GM12878 (cell line): ENCODE data around the gene NEK10. TPM values are rescaled to one million over a fixed set of nuclear protein-coding genes. Genes with fewer than 3 reads are reported as not detected.

Experiments
- ATAC-seq: fragments of 200-7000 bp; cut with Tn5 transposase; 3 replicates; pipeline ENCODE4 v1.9.1; 2020; ENCODE audit warnings: mild to moderate bottlenecking, moderate library complexity
- BruUV-seq: library from RNA; stranded (reverse); fragments of 400-500 nt; replicated peaks from 2 replicates; lab custom pipeline; 2021; lab: Mats Ljungman, UMichigan
- CTCF ChIA-PET: fragments of 300-600 bp; sonication (Branson Sonifier 250); formaldehyde crosslinking; extraction: SDS; loops from one replicate; lab custom pipeline; 2021; ENCODE audit warnings: inconsistent platforms; lab: Yijun Ruan, JAX
- POLR2A ChIA-PET: fragments of 350-600 bp; formaldehyde crosslinking; extraction: SDS; loops from one replicate; lab custom pipeline; 2021; ENCODE audit warnings: inconsistent platforms; lab: Charles Lee
- RAD21 ChIA-PET: fragments of 300-600 bp; sonication (Branson Sonifier 250); formaldehyde crosslinking; loops from one replicate; lab custom pipeline; 2023; ENCODE audit warnings: antibody characterized with exemption; ENCODE audit not compliant: unreplicated experiment; lab: Charles Lee
- SMC1A ChIA-PET: fragments of 300-600 bp; sonication (Branson Sonifier 250); formaldehyde crosslinking; loops from one replicate; lab custom pipeline; 2023; ENCODE audit not compliant: unreplicated experiment, uncharacterized antibody; lab: Charles Lee
- DNase-seq: peaks from one replicate; pipeline ENCODE4 v3.0.0-alpha.2; 2011; ENCODE audit warnings: low read depth, low spot score
- FAIRE-seq: peaks from 3 replicates; lab custom pipeline; 2011; peaks lifted over from hg19 to GRCh38; lab: Jason Lieb, UNC
- H2AFZ ChIP-seq: 2 replicates; pipeline ENCODE4 v1.6.0; 2011; ENCODE audit warnings: low read depth, low read length, control low read depth; ENCODE audit not compliant: control insufficient read depth
- H3K27ac ChIP-seq: 2 replicates; pipeline ENCODE4 v1.5.1; 2011; ENCODE audit warnings: control low read depth; ENCODE audit not compliant: control insufficient read depth, insufficient read depth
- H3K27me3 ChIP-seq, 2 experiments: replicated peaks in 1 of 2; 2 replicates each; pipeline versions ENCODE4 v1.6.0 to v1.6.1; 2011; ENCODE audit warnings: low read length in 1 of 2; ENCODE audit not compliant: control insufficient read depth in 2 of 2, insufficient read depth in 2 of 2
- H3K36me3 ChIP-seq, 2 experiments: 2 replicates each; pipeline ENCODE4 v1.5.1; 2011; ENCODE audit warnings: low read length in 1 of 2; ENCODE audit not compliant: control insufficient read depth in 2 of 2, insufficient read depth in 2 of 2
- H3K4me1 ChIP-seq: 2 replicates; pipeline ENCODE4 v1.6.1; 2011; ENCODE audit warnings: mild to moderate bottlenecking, low read length, moderate library complexity, mixed read lengths; ENCODE audit not compliant: control insufficient read depth, insufficient read depth
- H3K4me2 ChIP-seq: 2 replicates; pipeline ENCODE4 v1.6.0; 2011; ENCODE audit warnings: control low read depth; ENCODE audit not compliant: control insufficient read depth, insufficient read depth
- H3K4me3 ChIP-seq: fragments of 200-600 bp; sonication (generic); 2 replicates; pipeline ENCODE4 v1.5.1; 2016
- H3K79me2 ChIP-seq: 2 replicates; pipeline ENCODE4 v1.6.0; 2011; ENCODE audit warnings: low read length; ENCODE audit not compliant: control insufficient read depth, insufficient read depth
- H3K9ac ChIP-seq: 2 replicates; pipeline ENCODE4 v1.8.0; 2011; ENCODE audit warnings: low read length, control low read depth, mixed read lengths; ENCODE audit not compliant: control insufficient read depth, insufficient read depth
- H3K9me3 ChIP-seq: replicated peaks from 3 replicates; pipeline ENCODE4 v1.5.1; 2011; ENCODE audit warnings: mild to moderate bottlenecking, low read length; ENCODE audit not compliant: control insufficient read depth, insufficient read depth
- H4K20me1 ChIP-seq: 2 replicates; pipeline ENCODE4 v1.6.0; 2011; ENCODE audit not compliant: control insufficient read depth, insufficient read depth
- ASH2L ChIP-seq: fragments of 300-600, 200-600 bp; sonication (generic); IDR thresholded peaks from 2 replicates; pipeline ENCODE4 v1.6.1; 2017; ENCODE audit warnings: low read depth, mild to moderate bottlenecking, borderline replicate concordance
- ATF7 ChIP-seq: fragments of 450-650 bp; IDR thresholded peaks from 2 replicates; pipeline ENCODE4 v1.6.1; 2016; ENCODE audit warnings: low read depth, mild to moderate bottlenecking
- EP300 ChIP-seq, 2 experiments: fragments of 150-350 bp in 1 of 2; IDR thresholded peaks; 2 replicates each; pipeline ENCODE4 v1.6.1; 2011 to 2012; ENCODE audit warnings: low read depth in 2 of 2, low read length in 2 of 2, borderline replicate concordance in 1 of 2, improper control_type of control experiment in 1 of 2, inconsistent platforms in 1 of 2; ENCODE audit not compliant: control insufficient read depth in 1 of 2
- EZH2 ChIP-seq: IDR thresholded peaks from 2 replicates; pipeline ENCODE4 v1.6.1; 2012; ENCODE audit warnings: low read depth, mild to moderate bottlenecking, control low read depth, inconsistent platforms, low read length, borderline replicate concordance; ENCODE audit not compliant: control insufficient read depth
- HDAC6 ChIP-seq: fragments of 200-600 bp; sonication (generic); IDR thresholded peaks from one replicate; pipeline ENCODE4 v1.8.0; 2017; ENCODE audit warnings: antibody characterized with exemption; ENCODE audit not compliant: unreplicated experiment
- MTA2 ChIP-seq: fragments of 450-650 bp; IDR thresholded peaks from 2 replicates; pipeline ENCODE4 v1.6.1; 2016; ENCODE audit warnings: low read depth, mild to moderate bottlenecking, moderate library complexity
- NBN ChIP-seq: fragments of 450-650 bp; IDR thresholded peaks from 2 replicates; pipeline ENCODE4 v1.6.1; 2016
- RB1 ChIP-seq: fragments of 450-650 bp; formaldehyde crosslinking; IDR thresholded peaks from 2 replicates; pipeline ENCODE4 v1.6.1; 2017; ENCODE audit warnings: mild to moderate bottlenecking, borderline replicate concordance
- RELA ChIP-seq: fragments of 450-650 bp; IDR thresholded peaks from 2 replicates; pipeline ENCODE4 v1.8.0; 2014; ENCODE audit warnings: borderline replicate concordance; ENCODE audit not compliant: partially characterized antibody
- RFX5 ChIP-seq: IDR thresholded peaks from 2 replicates; pipeline ENCODE4 v1.6.1; 2011; ENCODE audit warnings: low read depth, low read length, improper control_type of control experiment
- SPI1 ChIP-seq: IDR thresholded peaks from 2 replicates; pipeline ENCODE4 v1.6.1; 2011; ENCODE audit warnings: low read depth, mild to moderate bottlenecking, low read length, moderate library complexity, borderline replicate concordance; ENCODE audit not compliant: insufficient read depth
- WGBS: methylation state at CpG from one replicate; pipeline ENCODE4 v1.1.6; 2016; ENCODE audit warnings: low lambda C conversion rate; ENCODE audit not compliant: insufficient replicate concordance, insufficient coverage; ENCODE audit errors: missing lambda C conversion rate; 5-methylcytosine and 5-hydroxymethylcytosine counted together
- in situ Hi-C: fragments of 300-500 bp; cut with MboI; formaldehyde crosslinking; loops from 9 replicates; pipeline ENCODE4 v1.14.3; 2018; ENCODE audit warnings: mixed read lengths
- intact Hi-C: fragments of 100-400 bp; cut with micrococcal nuclease; formaldehyde crosslinking; loops from one replicate; pipeline ENCODE4 v1.14.2; 2022; ENCODE audit not compliant: unreplicated experiment
- polyA plus RNA-seq, 11 experiments: library from polyadenylated mRNA; depleted of rRNA in 4 of 11; unstranded in 6 of 11; stranded (reverse) in 5 of 11; fragments of >200 nt; fragmentation: Nextera tagmentation in 4 of 11; fragmentation: Illumina TruSeq in 1 of 11; extraction: Ambion mirVana in 4 of 11; extraction: Trizol in 1 of 11; gene quantifications; 1 replicate in 1 of 11; 2 replicates in 10 of 11; pipeline versions ENCODE4 v1.2.1 to v1.2.3, GENCODE V29; 2011 to 2016; ENCODE audit warnings: inconsistent platforms in 2 of 11, missing spikeins in 2 of 11, low read depth in 1 of 11
- total RNA-seq, 4 experiments: library from RNA; depleted of rRNA in 3 of 4; stranded (reverse); fragments of >200 nt in 3 of 4; fragmentation: Illumina TruSeq in 1 of 4; extraction: Trizol in 1 of 4; gene quantifications; 2 replicates each; pipeline versions ENCODE4 v1.2.1 to v1.2.3, GENCODE V29; 2013 to 2021
- TF ChIP-seq, protein P1 (sequence below): IDR thresholded peaks from 2 replicates; pipeline ENCODE4 v1.6.1; 2011; ENCODE audit warnings: borderline replicate concordance, low read depth, mild to moderate bottlenecking, moderate library complexity, low read length; ENCODE audit not compliant: insufficient read depth, poor library complexity, severe bottlenecking
- TF ChIP-seq, protein P2 (sequence below): IDR thresholded peaks from 2 replicates; pipeline ENCODE4 v1.6.1; 2011; ENCODE audit warnings: low read depth, low read length, improper control_type of control experiment, borderline replicate concordance
- TF ChIP-seq, protein P3 (sequence below): fragments of 450-650 bp; IDR thresholded peaks from 2 replicates; pipeline ENCODE4 v1.6.1; 2018; ENCODE audit warnings: borderline replicate concordance, mild to moderate bottlenecking; ENCODE audit not compliant: partially characterized antibody

Gene NEK10
- total and polyA plus RNA-seq, 10 of the 15 experiments (the other 5 are each of a cell fraction or from before 2014, with no cell fraction given), result 0.06 to 0.40 (median 0.16) TPM; not detected in 2

DNA sequence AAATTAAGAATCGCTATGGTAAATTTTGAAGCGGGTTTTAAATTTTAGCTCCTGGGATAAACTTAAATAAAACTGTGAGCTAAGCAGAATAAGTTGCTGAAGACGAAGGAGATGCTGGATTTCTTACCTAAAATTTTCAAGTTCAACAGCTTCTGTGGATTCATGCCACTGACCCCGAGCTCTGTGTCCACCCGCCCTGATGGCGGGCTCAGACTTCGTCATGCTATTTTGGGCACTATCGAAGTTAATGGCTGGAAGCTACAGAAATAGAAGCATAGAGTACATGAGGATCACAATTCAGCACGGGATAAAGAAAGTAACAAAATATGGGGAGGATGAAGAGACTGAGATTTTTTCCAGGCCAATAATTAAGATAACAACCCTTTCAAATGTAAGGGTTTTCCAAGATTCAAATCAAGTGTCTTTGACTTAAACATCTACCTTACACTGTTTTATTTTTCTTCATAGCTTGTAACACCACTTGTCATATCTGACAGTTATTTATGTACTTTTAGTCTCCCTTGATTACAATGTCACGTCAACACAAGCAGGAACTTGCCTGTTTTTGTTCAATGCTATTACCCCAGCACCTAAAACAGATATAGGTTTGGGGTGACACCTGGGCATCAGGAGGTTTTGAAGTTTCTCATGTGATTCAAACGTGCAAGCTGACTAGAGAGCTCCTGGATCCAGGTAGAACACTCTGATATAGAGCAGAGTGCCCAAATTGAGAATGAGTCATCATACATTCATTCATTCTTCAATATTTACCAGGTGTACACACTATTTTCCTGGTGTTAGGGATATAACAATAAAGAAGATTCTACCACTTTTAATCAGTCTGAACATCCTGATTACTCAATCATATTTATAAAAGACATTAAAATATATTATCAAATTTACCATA, 23.0 kb downstream of the NEK10 start (continued):
- no peak for TF ChIP-seq RB1
- TF ChIP-seq, protein P1, sequence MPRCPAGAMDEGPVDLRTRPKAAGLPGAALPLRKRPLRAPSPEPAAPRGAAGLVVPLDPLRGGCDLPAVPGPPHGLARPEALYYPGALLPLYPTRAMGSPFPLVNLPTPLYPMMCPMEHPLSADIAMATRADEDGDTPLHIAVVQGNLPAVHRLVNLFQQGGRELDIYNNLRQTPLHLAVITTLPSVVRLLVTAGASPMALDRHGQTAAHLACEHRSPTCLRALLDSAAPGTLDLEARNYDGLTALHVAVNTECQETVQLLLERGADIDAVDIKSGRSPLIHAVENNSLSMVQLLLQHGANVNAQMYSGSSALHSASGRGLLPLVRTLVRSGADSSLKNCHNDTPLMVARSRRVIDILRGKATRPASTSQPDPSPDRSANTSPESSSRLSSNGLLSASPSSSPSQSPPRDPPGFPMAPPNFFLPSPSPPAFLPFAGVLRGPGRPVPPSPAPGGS, result no peak
- TF ChIP-seq, protein P2, sequence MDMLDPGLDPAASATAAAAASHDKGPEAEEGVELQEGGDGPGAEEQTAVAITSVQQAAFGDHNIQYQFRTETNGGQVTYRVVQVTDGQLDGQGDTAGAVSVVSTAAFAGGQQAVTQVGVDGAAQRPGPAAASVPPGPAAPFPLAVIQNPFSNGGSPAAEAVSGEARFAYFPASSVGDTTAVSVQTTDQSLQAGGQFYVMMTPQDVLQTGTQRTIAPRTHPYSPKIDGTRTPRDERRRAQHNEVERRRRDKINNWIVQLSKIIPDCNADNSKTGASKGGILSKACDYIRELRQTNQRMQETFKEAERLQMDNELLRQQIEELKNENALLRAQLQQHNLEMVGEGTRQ, result no peak
- no peak for TF ChIP-seq RFX5
- TF ChIP-seq RELA, result no peak
- TF ChIP-seq, all 136 proteins: peak for 0

DNA sequence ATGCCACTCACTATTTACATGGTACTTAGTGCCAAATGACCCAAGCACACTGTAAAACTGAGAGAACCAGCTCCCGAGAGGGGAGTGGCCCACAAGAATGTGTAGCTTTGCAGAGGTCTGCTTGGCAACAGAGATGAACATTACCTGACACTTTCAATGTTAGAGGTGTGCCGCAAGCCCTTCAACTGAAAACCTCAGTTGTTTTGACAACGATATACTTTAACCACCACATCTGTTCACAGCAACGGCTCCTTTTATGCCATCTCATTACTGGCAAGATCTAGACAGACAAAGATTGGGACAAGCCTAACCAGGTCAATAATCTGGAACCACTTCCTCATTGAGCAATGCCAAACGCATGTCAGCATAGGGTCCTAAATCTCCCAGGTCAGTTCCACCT, 23.7 kb downstream of the NEK10 start:
- BruUV-seq, result no TSS peak
- H3K9ac ChIP-seq, result no peak overlapping the region
- TF ChIP-seq EP300 (IDR thresholded peaks at IDR 0.05; ENCODE audit: borderline replicate concordance in 1 of 2, control insufficient read depth in 1 of 2, low read depth in 2 of 2, low read length in 2 of 2) (peak in 1 of 2 experiments; percentile 25; a peak in 1 of 4 replicates), SPI1 (peak; percentile 67; the same call in 1 of the 2 replicates), HDAC6 (no peak), ATF7 (no peak), EZH2 (no peak), NBN (no peak), MTA2 (peak; percentile 65), ASH2L (no peak)
- TF ChIP-seq, protein P3, sequence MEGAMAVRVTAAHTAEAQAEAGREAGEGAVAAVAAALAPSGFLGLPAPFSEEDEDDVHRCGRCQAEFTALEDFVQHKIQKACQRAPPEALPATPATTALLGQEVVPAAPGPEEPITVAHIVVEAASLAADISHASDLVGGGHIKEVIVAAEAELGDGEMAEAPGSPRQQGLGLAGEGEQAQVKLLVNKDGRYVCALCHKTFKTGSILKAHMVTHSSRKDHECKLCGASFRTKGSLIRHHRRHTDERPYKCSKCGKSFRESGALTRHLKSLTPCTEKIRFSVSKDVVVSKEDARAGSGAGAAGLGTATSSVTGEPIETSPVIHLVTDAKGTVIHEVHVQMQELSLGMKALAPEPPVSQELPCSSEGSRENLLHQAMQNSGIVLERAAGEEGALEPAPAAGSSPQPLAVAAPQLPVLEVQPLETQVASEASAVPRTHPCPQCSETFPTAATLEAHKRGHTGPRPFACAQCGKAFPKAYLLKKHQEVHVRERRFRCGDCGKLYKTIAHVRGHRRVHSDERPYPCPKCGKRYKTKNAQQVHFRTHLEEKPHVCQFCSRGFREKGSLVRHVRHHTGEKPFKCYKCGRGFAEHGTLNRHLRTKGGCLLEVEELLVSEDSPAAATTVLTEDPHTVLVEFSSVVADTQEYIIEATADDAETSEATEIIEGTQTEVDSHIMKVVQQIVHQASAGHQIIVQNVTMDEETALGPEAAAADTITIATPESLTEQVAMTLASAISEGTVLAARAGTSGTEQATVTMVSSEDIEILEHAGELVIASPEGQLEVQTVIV, result no peak
- ChIA-PET CTCF (interaction anchor here (1.0 to 1.2 kb wide), 3 partner anchors 20 to 312 kb away, joined by 3 to 6 read pairs (median 3); no protein-coding TSS in a partner anchor), RAD21 (interaction anchor here (0.9 to 1.6 kb wide), 2 partner anchors 9 to 12 kb away, joined by 4 read pairs; no protein-coding TSS in a partner anchor), SMC1A (interaction anchor here (0.8 to 1.8 kb wide), 8 partner anchors 9 to 321 kb away, joined by 3 to 9 read pairs (median 4); no protein-coding TSS in a partner anchor), POLR2A (interaction anchor here (1.0 kb wide), 1 partner anchor 32 kb away, joined by 3 read pairs; no protein-coding TSS in a partner anchor)
- no peaks in the 10 kb centered on the region for H3K36me3 ChIP-seq
- H4K20me1 ChIP-seq, result no peaks in the 10 kb centered on the region
- in situ Hi-C loops, result no loop called here
- H2AFZ ChIP-seq, result no peak overlapping the region
- ATAC-seq (peak; percentile 76), FAIRE-seq (no peak), DNase-seq (no peak)
- H3K4me3 ChIP-seq, result no peak overlapping the region
- no peak overlapping the region for H3K27ac ChIP-seq
- 39% methylated on average over 5 of the region's 5 CpGs for WGBS
- H3K9me3 ChIP-seq, result no peaks in the 10 kb centered on the region
- no peaks in the 10 kb centered on the region for H3K27me3 ChIP-seq
- peaks cover 10% of the 10 kb centered on the region for H3K4me1 ChIP-seq
- no peak overlapping the region for H3K4me2 ChIP-seq
- H3K79me2 ChIP-seq, result no peaks in the 10 kb centered on the region
- intact Hi-C loops, result no loop called here
